HUES6 (cell line): ENCODE data around the gene TRAPPC10.
"Not testable (repeated sequence)": the region's sequence is repeated elsewhere in the genome, so short reads cannot be mapped to it uniquely, and the experiment has no call there.

Source experiments
- H3K27ac ChIP-seq: 2 replicates; pipeline ENCODE4 v1.7.0; 2013; ENCODE audit warnings: low read depth, mild to moderate bottlenecking, low read length, inconsistent platforms
- H3K27me3 ChIP-seq: 2 replicates; pipeline ENCODE4 v1.6.1; 2013; ENCODE audit warnings: low read length; ENCODE audit not compliant: control insufficient read depth, insufficient read depth
- H3K36me3 ChIP-seq: 2 replicates; pipeline ENCODE4 v1.6.1; 2013; ENCODE audit warnings: low read length; ENCODE audit not compliant: control insufficient read depth, insufficient read depth
- H3K4me1 ChIP-seq: 2 replicates; pipeline ENCODE4 v1.6.1; 2013; ENCODE audit warnings: low read length; ENCODE audit not compliant: control insufficient read depth, insufficient read depth
- H3K4me3 ChIP-seq: 2 replicates; pipeline ENCODE4 v1.5.1; 2013; ENCODE audit warnings: low read depth, low read length
- H3K9ac ChIP-seq: one replicate; pipeline ENCODE4 v1.6.1; 2013; ENCODE audit warnings: mild to moderate bottlenecking, low read length
- H3K9me3 ChIP-seq: 2 replicates; pipeline ENCODE4 v1.6.1; 2013; ENCODE audit warnings: low read depth, low read length; ENCODE audit not compliant: control insufficient read depth, insufficient read depth

The TRAPPC10 gene

GRCh38 chr21:44085491-44086321, 73.6 kb downstream of the TRAPPC10 start:
- H3K9ac ChIP-seq, result no peak overlapping the region

DNA sequence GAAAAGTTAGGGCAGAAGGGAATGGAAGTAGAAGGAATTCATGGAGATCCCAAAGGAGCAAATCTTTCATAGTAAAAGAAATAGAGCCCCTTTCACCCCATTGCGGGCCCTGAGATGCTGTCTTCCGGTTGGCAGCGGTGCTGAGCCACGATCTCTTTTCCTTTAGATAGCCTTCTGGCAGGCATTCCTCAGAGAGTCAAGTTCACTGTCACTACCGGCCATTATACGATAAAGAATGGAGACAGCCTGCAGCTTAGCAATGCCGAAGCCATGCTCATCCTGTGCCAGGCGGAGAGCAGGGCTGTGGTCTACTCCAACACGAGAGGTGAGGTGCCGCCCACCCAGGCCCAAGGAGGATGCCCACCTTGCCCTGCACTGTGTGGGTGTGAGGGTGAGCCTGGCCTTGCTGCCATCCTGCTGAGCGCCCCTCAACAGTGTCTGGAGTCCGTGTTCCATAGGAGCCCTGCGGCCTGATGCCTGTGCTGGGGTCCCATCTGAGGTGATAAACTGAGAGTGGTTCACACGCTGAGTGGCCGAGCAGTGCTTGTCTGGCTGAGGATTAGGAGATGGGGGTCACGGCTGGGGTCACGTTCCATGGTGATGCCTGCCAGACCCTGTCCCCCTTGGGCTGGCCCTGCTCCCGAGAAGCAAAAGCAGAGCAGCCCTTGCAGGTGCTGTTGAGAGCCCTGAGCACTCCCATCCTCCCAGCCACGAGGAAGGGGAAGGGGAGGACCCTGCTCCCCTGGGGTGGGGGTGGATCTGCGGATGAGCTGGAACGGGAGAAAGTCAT, 74.7 kb downstream of the TRAPPC10 start:
- Histone ChIP-seq H3K9me3 (no peaks in the 10 kb centered on the region), H3K9ac (no peak overlapping the region), H3K4me3 (no peak overlapping the region), H3K36me3 (peaks cover 89% of the 10 kb centered on the region), H3K27me3 (no peaks in the 10 kb centered on the region), H3K4me1 (no peaks in the 10 kb centered on the region), H3K27ac (no peak overlapping the region)

More at GRCh38 chr21:44085491-44086321, 73.6 kb downstream of the TRAPPC10 start:
- Histone ChIP-seq H3K36me3 (peaks cover 95% of the 10 kb centered on the region), H3K9me3 (no peaks in the 10 kb centered on the region), H3K4me1 (no peaks in the 10 kb centered on the region), H3K4me3 (no peak overlapping the region), H3K27me3 (no peaks in the 10 kb centered on the region), H3K27ac (no peak overlapping the region)

- no peaks in the 10 kb centered on the region for H3K4me1 ChIP-seq
- H3K9ac ChIP-seq, result no peak overlapping the region
- H3K27ac ChIP-seq, result no peak overlapping the region
- no peaks in the 10 kb centered on the region for H3K27me3 ChIP-seq
- no peaks in the 10 kb centered on the region for H3K9me3 ChIP-seq
- H3K36me3 ChIP-seq, result peaks cover 87% of the 10 kb centered on the region
- no peak overlapping the region for H3K4me3 ChIP-seq
Measured at GRCh38 chr21:44087426-44088400, 75.6 kb downstream of the TRAPPC10 start.

- H3K4me3 ChIP-seq, result no peak overlapping the region
- H3K9ac ChIP-seq, result no peak overlapping the region
- H3K27ac ChIP-seq, result no peak overlapping the region
- no peaks in the 10 kb centered on the region for H3K4me1 ChIP-seq
- no peaks in the 10 kb centered on the region for H3K27me3 ChIP-seq
- H3K9me3 ChIP-seq, result no peaks in the 10 kb centered on the region
- peaks cover 86% of the 10 kb centered on the region for H3K36me3 ChIP-seq
Measured at GRCh38 chr21:44088401-44088780, 76.3 kb downstream of the TRAPPC10 start.

- H3K36me3 ChIP-seq, result peaks cover 85% of the 10 kb centered on the region
- no peaks in the 10 kb centered on the region for H3K4me1 ChIP-seq
- H3K27me3 ChIP-seq, result no peaks in the 10 kb centered on the region
- H3K9me3 ChIP-seq, result no peaks in the 10 kb centered on the region
- H3K27ac ChIP-seq, result no peak overlapping the region
- no peak overlapping the region for H3K4me3 ChIP-seq
- no peak overlapping the region for H3K9ac ChIP-seq
Measured at GRCh38 chr21:44089001-44089911, 77.1 kb downstream of the TRAPPC10 start.

GRCh38 chr21:44090325-44090724, 78.2 kb downstream of the TRAPPC10 start:
- H3K9me3 ChIP-seq, result no peaks in the 10 kb centered on the region
- no peaks in the 10 kb centered on the region for H3K27me3 ChIP-seq
- no peak overlapping the region for H3K4me3 ChIP-seq
- H3K9ac ChIP-seq, result no peak overlapping the region
- H3K36me3 ChIP-seq, result peaks cover 79% of the 10 kb centered on the region
- H3K4me1 ChIP-seq, result no peaks in the 10 kb centered on the region
- H3K27ac ChIP-seq, result no peak overlapping the region

DNA sequence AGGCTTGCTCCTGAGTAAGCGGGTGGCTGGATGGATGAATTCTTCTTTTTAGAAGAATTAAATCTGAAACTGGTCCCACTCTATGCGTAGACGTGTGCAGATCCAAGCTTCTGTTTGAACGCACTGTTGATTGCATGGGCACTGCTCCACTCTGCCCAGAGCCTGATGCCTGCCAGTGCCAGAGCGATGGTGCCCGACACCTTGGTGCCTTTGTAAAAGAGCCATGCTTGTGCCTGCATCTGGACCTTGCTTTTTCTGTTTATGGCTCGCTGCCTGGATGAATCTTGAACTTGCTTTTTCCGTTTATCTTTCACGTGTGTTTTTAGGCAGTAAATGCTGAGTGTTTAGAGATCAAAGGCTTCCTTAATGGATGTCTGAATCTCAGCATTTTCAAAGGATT, 80.1 kb downstream of the TRAPPC10 start:
- Histone ChIP-seq H3K4me3 (no peak overlapping the region), H3K36me3 (peaks cover 63% of the 10 kb centered on the region), H3K27me3 (no peaks in the 10 kb centered on the region), H3K9ac (no peak overlapping the region), H3K9me3 (no peaks in the 10 kb centered on the region), H3K27ac (no peak overlapping the region), H3K4me1 (no peaks in the 10 kb centered on the region)

DNA sequence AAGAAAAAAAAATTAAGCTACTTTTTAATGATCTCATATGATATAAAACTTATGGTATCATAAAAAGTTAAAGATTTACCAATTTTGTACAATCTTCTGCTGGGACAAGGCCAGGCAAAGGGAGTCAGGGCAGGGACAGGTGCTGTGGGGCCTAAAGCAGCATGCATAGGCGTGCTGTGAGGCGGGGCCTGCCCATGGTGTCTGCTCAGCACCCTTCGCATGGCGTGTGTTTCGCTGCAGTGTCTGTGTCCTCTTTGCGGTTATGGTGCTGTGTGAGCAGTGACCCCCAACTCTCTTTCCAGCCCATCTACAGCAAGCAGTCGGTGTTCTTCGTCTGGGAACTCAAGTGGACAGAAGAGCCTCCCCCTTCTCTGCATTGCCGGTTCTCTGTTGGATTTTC, 81.7 kb downstream of the TRAPPC10 start:
- Histone ChIP-seq H3K9me3 (no peaks in the 10 kb centered on the region), H3K4me1 (no peaks in the 10 kb centered on the region), H3K36me3 (peaks cover 47% of the 10 kb centered on the region), H3K27ac (no peak overlapping the region), H3K9ac (no peak overlapping the region), H3K27me3 (no peaks in the 10 kb centered on the region), H3K4me3 (no peak overlapping the region)

DNA sequence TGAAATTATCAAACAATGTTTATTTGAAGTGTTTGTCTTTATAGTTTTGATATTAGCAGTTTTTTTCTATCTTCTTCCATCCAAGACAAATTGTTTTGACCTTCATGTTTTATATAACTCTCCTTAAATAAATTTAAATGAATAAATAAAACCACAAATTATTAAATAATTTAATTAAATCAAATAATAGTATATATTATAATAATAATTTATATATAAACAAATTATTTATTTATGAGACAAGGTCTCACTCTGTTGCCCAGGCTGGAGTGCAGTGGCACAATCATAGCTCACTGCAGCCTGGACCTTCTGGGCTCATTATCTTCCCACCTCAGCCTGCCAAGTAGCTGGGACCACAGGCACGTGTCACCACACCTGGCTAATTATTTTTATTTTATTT, 82.7 kb downstream of the TRAPPC10 start:
- H3K4me3 ChIP-seq, result no peak overlapping the region
- H3K9ac ChIP-seq, result no peak overlapping the region
- H3K9me3 ChIP-seq, result no peaks in the 10 kb centered on the region
- H3K27ac ChIP-seq, result no peak overlapping the region
- H3K36me3 ChIP-seq, result peaks cover 36% of the 10 kb centered on the region
- no peaks in the 10 kb centered on the region for H3K27me3 ChIP-seq
- no peaks in the 10 kb centered on the region for H3K4me1 ChIP-seq

- H3K27ac ChIP-seq, H3K9ac ChIP-seq, H3K4me1 ChIP-seq, H3K4me3 ChIP-seq, H3K27me3 ChIP-seq, H3K9me3 ChIP-seq: not testable (repeated sequence)
- peaks cover 11% of the 10 kb centered on the region for H3K36me3 ChIP-seq
Measured at GRCh38 chr21:44098507-44098906, 86.4 kb downstream of the TRAPPC10 start.
